HG02798 (cell line): Measurements from ENCODE around the gene SLC66A2.

Source experiments
- ATAC-seq: cut with Tn5 transposase; IDR thresholded peaks from one replicate; pipeline ENCODE4 v1.9.1; 2021; ENCODE audit warnings: mild to moderate bottlenecking; ENCODE audit not compliant: unreplicated experiment, poor library complexity

SLC66A2 gene

GRCh38 chr18:79923896-79924585, 27.4 kb downstream of the SLC66A2 start:
- ATAC-seq = no peak

GRCh38 chr18:79922971-79923411, 28.5 kb downstream of the SLC66A2 start:
- no peak for ATAC-seq

GRCh38 chr18:79921984-79922965, 29.2 kb downstream of the SLC66A2 start:
- no peak for ATAC-seq

- no peak for ATAC-seq
Measured at GRCh38 chr18:79919089-79919488, 32.4 kb downstream of the SLC66A2 start.

- no peak for ATAC-seq
Measured at GRCh38 chr18:79918615-79919011, 32.8 kb downstream of the SLC66A2 start.

GRCh38 chr18:79917853-79918614, 33.4 kb downstream of the SLC66A2 start:
- ATAC-seq = no peak

- no peak for ATAC-seq
Measured at GRCh38 chr18:79917169-79917852, 34.1 kb downstream of the SLC66A2 start.

GRCh38 chr18:79916546-79917168, 34.8 kb downstream of the SLC66A2 start:
- ATAC-seq = no peak

- ATAC-seq = no peak
Measured at GRCh38 chr18:79916128-79916494, 35.3 kb downstream of the SLC66A2 start.

- ATAC-seq = no peak
Measured at GRCh38 chr18:79915161-79916127, 36.0 kb downstream of the SLC66A2 start.

GRCh38 chr18:79914614-79915160, 36.8 kb downstream of the SLC66A2 start:
- no peak for ATAC-seq

- ATAC-seq = no peak
Measured at GRCh38 chr18:79912994-79913831, 38.2 kb downstream of the SLC66A2 start.

- ATAC-seq = no peak
Measured at GRCh38 chr18:79912409-79912991, 39.0 kb downstream of the SLC66A2 start.

GRCh38 chr18:79911344-79912270, 39.8 kb downstream of the SLC66A2 start:
- no peak for ATAC-seq

GRCh38 chr18:79910563-79911343, 40.7 kb downstream of the SLC66A2 start:
- no peak for ATAC-seq
